BJ (cell line): ENCODE data around the gene VWA3B. TPM values are rescaled to one million over a fixed set of nuclear protein-coding genes. Genes with fewer than 3 reads are reported as not detected.

ENCODE experiments used
- CTCF ChIA-PET: fragments of 350-600 bp; formaldehyde crosslinking; extraction: SDS; loops from one replicate; lab custom pipeline; 2021; ENCODE audit warnings: antibody characterized with exemption, inconsistent platforms; lab: Yijun Ruan, JAX
- POLR2A ChIA-PET: fragments of 300-600 bp; sonication (Branson Sonifier 250); formaldehyde crosslinking; extraction: SDS; loops from one replicate; lab custom pipeline; 2021; ENCODE audit warnings: antibody characterized with exemption; lab: Charles Lee
- DNase-seq: peaks from one replicate; pipeline ENCODE4 v3.0.0-alpha.2; 2011; ENCODE audit warnings: low read depth
- H3K27me3 ChIP-seq: 2 replicates; pipeline ENCODE4 v1.6.0; 2011; ENCODE audit warnings: low read length; ENCODE audit not compliant: control insufficient read depth, insufficient read depth
- H3K36me3 ChIP-seq: 2 replicates; pipeline ENCODE4 v1.5.1; 2011; ENCODE audit warnings: low read length; ENCODE audit not compliant: control insufficient read depth, insufficient read depth
- H3K4me3 ChIP-seq: 2 replicates; pipeline ENCODE4 v1.5.1; 2011; ENCODE audit warnings: low read depth, mild to moderate bottlenecking, control low read depth, low read length
- polyA minus RNA-seq: library from RNA; depleted of rRNA, polyadenylated mRNA; stranded (reverse); fragments of >200 nt; gene quantifications from 2 replicates; pipeline ENCODE4 v1.2.3, GENCODE V29; 2011; rRNA and poly(A)+ RNA removed
- polyA plus RNA-seq: library from polyadenylated mRNA; depleted of rRNA; stranded (reverse); fragments of >200 nt; gene quantifications from 2 replicates; pipeline ENCODE4 v1.2.3, GENCODE V29; 2011; rRNA removed
- TF ChIP-seq, protein P1 (sequence below): IDR thresholded peaks from 2 replicates; pipeline ENCODE4 v1.5.1; 2011; ENCODE audit warnings: low read depth, mild to moderate bottlenecking, control low read depth, inconsistent platforms, low read length, moderate library complexity; ENCODE audit not compliant: insufficient read depth

Gene VWA3B, protein sequence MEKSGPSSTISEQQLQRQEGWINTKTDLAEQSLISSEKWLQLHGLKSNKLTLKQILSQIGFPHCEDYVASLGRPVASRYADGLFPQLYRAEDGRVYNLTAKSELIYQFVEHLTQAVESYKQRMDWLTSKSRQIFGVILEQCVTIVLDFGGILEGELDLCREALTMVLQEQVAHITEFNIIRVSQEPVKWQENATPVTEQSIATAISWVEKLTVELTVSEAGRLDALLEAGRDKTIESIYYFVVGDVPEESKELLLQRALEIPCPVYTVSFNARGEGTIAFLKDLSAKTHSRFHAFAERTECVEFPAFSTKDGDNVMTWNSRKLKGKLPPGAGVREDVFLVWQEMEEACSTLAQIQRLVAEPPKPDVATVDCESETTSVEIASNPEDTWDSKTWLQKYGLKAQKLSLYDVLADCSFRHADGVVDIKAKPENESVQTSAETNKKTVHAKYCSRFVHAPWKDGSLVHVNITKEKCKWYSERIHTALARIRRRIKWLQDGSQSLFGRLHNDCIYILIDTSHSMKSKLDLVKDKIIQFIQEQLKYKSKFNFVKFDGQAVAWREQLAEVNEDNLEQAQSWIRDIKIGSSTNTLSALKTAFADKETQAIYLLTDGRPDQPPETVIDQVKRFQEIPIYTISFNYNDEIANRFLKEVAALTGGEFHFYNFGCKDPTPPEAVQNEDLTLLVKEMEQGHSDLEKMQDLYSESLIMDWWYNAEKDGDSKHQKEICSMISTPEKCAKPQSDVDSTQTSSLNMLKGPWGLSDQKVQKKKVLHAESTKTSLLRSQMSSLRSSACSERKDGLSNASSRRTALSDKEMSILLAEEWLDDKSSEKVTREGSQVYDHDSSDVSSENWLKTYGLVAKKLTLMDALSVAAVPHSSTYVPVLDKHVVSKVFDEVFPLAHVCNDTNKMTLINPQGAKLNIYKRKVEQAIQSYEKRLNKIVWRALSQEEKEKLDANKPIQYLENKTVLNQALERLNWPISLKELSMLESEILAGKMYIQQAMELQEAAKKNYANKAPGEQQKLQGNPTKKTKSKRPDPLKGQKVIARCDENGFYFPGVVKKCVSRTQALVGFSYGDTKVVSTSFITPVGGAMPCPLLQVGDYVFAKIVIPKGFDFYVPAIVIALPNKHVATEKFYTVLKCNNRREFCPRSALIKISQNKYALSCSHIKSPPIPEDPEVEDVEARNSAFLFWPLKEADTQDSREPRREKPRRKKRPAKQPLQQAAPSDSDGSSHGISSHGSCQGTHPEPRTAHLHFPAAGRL (N-terminal part only)
- not detected in 2 replicates for polyA plus RNA-seq
- not detected in 2 replicates for polyA minus RNA-seq

DNA sequence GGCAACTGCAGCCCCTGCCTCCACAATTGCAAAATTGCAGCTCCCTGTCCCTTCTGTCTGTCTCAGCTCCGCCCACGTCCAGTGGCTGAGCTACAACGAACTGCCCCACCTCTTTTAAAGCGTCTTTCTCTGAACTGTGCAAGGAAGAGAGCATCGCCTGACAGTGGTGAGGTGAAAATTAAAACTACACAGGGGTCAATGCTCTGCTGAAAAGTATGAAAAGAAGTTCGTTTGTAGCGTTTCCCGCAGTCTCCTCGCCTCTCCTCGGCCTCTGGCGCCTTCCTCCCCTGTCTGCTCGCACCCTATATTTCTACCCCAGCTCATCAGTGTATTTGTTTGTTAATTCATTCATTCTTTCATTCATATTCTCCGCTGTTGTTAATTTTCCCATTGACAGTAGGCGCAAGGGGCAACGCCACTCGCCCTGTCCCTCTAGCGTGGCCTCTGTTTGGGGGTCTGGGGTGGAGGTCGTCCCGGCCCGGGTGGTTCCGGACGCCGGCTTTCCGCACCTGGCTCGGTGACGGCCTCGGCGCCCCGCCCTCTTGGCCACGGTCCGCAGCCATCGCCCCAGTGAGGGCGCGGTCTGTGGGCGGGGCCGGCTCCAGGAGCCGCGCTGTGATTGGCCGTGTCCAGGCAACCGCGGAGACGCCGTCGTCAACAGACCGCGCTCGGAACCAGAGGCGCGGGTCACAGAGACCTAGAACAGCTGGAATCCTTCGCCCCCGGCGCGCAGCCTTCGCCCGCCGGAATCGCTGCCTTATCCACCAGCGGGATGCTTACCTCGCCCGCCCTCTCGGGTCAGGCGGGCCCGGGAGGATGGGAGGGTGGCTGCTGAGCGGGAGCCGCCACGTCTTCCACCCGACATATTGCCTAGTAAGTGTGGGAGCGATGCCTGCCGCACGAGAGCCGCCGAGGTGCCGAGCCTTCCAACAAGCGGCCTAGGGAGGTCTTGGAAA, at the start of gene VWA3B:
TSS of gene VWA3B (plus strand) at position 677 of the 956 bp plus-strand sequence. CDS start 5,926 bp downstream, outside the sequence.
- DNase-seq: no peak
- TF ChIP-seq, protein P1, sequence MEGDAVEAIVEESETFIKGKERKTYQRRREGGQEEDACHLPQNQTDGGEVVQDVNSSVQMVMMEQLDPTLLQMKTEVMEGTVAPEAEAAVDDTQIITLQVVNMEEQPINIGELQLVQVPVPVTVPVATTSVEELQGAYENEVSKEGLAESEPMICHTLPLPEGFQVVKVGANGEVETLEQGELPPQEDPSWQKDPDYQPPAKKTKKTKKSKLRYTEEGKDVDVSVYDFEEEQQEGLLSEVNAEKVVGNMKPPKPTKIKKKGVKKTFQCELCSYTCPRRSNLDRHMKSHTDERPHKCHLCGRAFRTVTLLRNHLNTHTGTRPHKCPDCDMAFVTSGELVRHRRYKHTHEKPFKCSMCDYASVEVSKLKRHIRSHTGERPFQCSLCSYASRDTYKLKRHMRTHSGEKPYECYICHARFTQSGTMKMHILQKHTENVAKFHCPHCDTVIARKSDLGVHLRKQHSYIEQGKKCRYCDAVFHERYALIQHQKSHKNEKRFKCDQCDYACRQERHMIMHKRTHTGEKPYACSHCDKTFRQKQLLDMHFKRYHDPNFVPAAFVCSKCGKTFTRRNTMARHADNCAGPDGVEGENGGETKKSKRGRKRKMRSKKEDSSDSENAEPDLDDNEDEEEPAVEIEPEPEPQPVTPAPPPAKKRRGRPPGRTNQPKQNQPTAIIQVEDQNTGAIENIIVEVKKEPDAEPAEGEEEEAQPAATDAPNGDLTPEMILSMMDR: no peak
- ChIA-PET CTCF (no interaction called here), POLR2A (interaction anchor here (0.6 kb wide), 1 partner anchor 113 kb away, joined by 8 read pairs; no protein-coding TSS in a partner anchor)
- Histone ChIP-seq H3K36me3 (no peaks in the 10 kb centered on the region), H3K27me3 (peaks cover 19% of the 10 kb centered on the region), H3K4me3 (peak within 1 kb of the TSS; percentile 42)

DNA sequence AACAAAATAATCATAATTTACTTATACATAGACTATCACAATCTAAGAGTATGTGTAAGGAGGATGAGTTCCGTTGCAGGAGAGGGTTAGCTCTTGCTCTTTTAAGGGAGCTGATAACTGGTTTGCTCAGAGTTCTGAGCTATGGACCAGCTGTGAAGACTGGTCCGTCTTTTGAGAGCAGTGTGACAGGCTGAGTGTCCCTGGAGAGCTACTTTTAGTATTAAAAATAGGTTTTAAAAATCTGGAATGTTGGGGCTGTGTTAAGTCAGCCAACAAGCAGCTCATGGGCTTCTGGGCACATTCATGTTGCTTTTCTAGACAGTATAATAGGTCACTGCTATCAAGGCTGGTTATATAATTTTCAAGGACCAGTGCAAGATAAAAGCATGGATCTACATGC, 49.8 kb upstream of the VWA3B start:
- H3K36me3 ChIP-seq: no peaks in the 10 kb centered on the region
- peaks cover 5% of the 10 kb centered on the region; the same call in 1 of the 2 replicates for H3K27me3 ChIP-seq
- ChIA-PET POLR2A (no interaction called here), CTCF (interaction anchor here (1.2 kb wide), 2 partner anchors 12 to 230 kb away, joined by 3 to 4 read pairs; no protein-coding TSS in a partner anchor)
- no peak for DNase-seq
- TF ChIP-seq, protein P1: no peak
- no peak overlapping the region for H3K4me3 ChIP-seq

DNA sequence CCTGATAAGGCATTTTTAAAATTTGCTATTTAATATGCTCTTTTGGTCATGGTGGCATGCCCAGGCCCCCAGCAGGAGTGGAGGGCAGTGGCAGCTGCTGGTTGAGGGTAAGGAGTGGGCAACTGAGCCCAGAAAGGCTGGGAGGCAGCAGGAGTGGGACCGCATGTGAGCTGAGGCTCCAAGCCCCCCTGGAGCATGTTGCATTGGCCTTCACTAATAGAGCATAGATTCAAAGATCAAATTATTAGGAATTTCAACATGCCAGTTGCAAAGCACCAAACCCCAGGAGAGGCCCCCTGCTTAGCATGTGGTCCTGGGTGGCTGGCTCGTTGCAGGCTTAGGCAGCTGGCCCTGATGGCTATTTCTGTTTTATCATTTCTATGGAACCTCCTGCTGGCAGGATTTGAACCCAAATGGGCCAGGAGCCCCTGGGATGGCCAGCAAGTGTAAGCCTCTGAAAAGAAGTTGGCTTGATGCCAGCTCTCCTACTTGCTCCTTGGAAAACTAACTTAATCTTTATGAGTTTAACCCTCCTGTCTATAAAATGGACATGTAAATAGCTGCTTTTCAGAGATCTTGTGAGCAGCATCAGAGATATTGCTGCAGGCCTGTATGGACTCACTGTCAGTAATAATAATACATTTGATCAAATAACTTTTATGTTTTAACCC, 49.2 kb upstream of the VWA3B start:
- Histone ChIP-seq H3K27me3 (peaks cover 5% of the 10 kb centered on the region; the same call in 1 of the 2 replicates), H3K4me3 (no peak overlapping the region), H3K36me3 (no peaks in the 10 kb centered on the region)
- no peak for DNase-seq
- TF ChIP-seq, protein P1: no peak
- ChIA-PET CTCF (interaction anchor here (1.2 kb wide), 2 partner anchors 13 to 231 kb away, joined by 3 to 4 read pairs; no protein-coding TSS in a partner anchor), POLR2A (no interaction called here)

DNA sequence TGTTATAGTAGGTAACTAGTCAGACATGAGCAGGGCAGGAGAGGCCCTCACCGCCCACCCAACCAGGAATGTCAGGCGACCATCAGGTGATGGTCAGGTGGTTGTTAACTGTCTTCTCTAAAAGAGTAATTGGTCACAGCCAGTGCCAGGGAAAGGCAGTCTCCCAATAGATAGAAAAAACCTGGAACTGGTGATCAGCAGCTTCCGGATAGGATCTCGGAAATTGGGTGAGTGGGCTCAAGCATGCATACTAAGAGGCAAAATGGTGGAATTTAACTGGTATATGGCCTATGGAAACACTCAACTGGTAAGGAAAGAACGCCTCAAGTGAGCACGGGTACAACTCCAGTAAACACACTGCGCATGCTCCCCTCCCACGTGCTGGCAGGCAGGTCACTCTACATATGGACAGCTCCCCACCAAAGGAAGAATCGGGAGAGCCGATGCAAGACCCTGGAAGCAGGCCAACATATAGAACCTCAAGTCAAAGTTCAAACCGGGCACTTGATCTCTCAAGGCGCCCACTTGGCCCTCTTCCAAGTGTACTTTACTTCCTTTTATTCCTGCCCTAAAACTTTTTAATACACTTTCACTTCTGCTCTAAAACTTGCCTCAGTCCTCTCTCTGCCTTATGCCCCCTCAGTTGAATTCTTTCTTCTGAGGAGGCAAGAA, 47.7 kb upstream of the VWA3B start:
- H3K27me3 ChIP-seq: peaks cover 7% of the 10 kb centered on the region
- ChIA-PET POLR2A (no interaction called here), CTCF (no interaction called here)
- no peak for DNase-seq
- TF ChIP-seq, protein P1: no peak
- H3K4me3 ChIP-seq: no peak overlapping the region
- no peaks in the 10 kb centered on the region for H3K36me3 ChIP-seq
